ENCODE measurements around the gene RALGAPA2.

RALGAPA2 gene

GRCh38 chr20:20373091-20373571 lies 339.3 kb downstream of the RALGAPA2 start:
- Histone ChIP-seq H3K9me2 (replicated peaks; ENCODE audit: low read depth, low read length) (no peaks in the 10 kb centered on the region), H3K36me3 (ENCODE audit: insufficient read depth, low read length) (no peaks in the 10 kb centered on the region), H3K79me2 (ENCODE audit: insufficient read depth, low read length) (no peaks in the 10 kb centered on the region), H3K4me3 (ENCODE audit: low read length, poor library complexity, severe bottlenecking) (no peak overlapping the region), H2AFZ (ENCODE audit: low read length) (no peak overlapping the region), H4K20me1 (ENCODE audit: insufficient read depth, low read length, poor library complexity, severe bottlenecking) (no peaks in the 10 kb centered on the region), H3K4me2 (ENCODE audit: low read depth, low read length, poor library complexity, severe bottlenecking) (no peak overlapping the region), H3F3A (ENCODE audit: low read depth) (no peaks in the 10 kb centered on the region), H3K9me3 (ENCODE audit: insufficient read depth, low read depth, low read length) (no peaks in the 10 kb centered on the region), H3K27me3 (ENCODE audit: insufficient read depth, low read length, poor library complexity, severe bottlenecking) (no peaks in the 10 kb centered on the region), H3K9ac (ENCODE audit: low read depth, low read length, poor library complexity, severe bottlenecking) (no peak overlapping the region), H3K4me1 (ENCODE audit: insufficient read depth, low read length, poor library complexity, severe bottlenecking) (no peaks in the 10 kb centered on the region)
- TF ChIP-seq CTCF (conservative IDR thresholded peaks at IDR 0.05; ENCODE audit: low read length) (no peak), EZH2phosphoT487 (IDR thresholded peaks at IDR 0.05; ENCODE audit: borderline replicate concordance) (no peak)

- Histone ChIP-seq H3F3A (ENCODE audit: low read depth) (no peaks in the 10 kb centered on the region), H3K36me3 (ENCODE audit: insufficient read depth, low read length) (no peaks in the 10 kb centered on the region), H3K9ac (ENCODE audit: low read depth, low read length, poor library complexity, severe bottlenecking) (no peak overlapping the region), H2AFZ (ENCODE audit: low read length) (no peak overlapping the region), H3K4me2 (ENCODE audit: low read depth, low read length, poor library complexity, severe bottlenecking) (no peak overlapping the region), H3K4me3 (ENCODE audit: low read length, poor library complexity, severe bottlenecking) (no peak overlapping the region), H3K27me3 (ENCODE audit: insufficient read depth, low read length, poor library complexity, severe bottlenecking) (no peaks in the 10 kb centered on the region), H3K9me2 (replicated peaks; ENCODE audit: low read depth, low read length) (no peaks in the 10 kb centered on the region), H3K9me3 (ENCODE audit: insufficient read depth, low read depth, low read length) (no peaks in the 10 kb centered on the region), H4K20me1 (ENCODE audit: insufficient read depth, low read length, poor library complexity, severe bottlenecking) (no peaks in the 10 kb centered on the region), H3K79me2 (ENCODE audit: insufficient read depth, low read length) (no peaks in the 10 kb centered on the region), H3K4me1 (ENCODE audit: insufficient read depth, low read length, poor library complexity, severe bottlenecking) (no peaks in the 10 kb centered on the region)
- no peak for TF ChIP-seq EZH2phosphoT487 (IDR thresholded peaks at IDR 0.05; ENCODE audit: borderline replicate concordance)
- TF ChIP-seq CTCF (conservative IDR thresholded peaks at IDR 0.05; ENCODE audit: low read length), result no peak
Observed at GRCh38 chr20:20371681-20372080, 340.8 kb downstream of the RALGAPA2 start.

GRCh38 chr20:20371083-20371482 lies 341.4 kb downstream of the RALGAPA2 start:
- H3K4me2 ChIP-seq (ENCODE audit: low read depth, low read length, poor library complexity, severe bottlenecking), result no peak overlapping the region
- no peak overlapping the region for H2AFZ ChIP-seq (ENCODE audit: low read length)
- no peaks in the 10 kb centered on the region for H4K20me1 ChIP-seq (ENCODE audit: insufficient read depth, low read length, poor library complexity, severe bottlenecking)
- TF ChIP-seq CTCF (conservative IDR thresholded peaks at IDR 0.05; ENCODE audit: low read length), result no peak
- TF ChIP-seq EZH2phosphoT487 (IDR thresholded peaks at IDR 0.05; ENCODE audit: borderline replicate concordance), result no peak
- no peaks in the 10 kb centered on the region for H3K36me3 ChIP-seq (ENCODE audit: insufficient read depth, low read length)
- no peaks in the 10 kb centered on the region for H3F3A ChIP-seq (ENCODE audit: low read depth)
- no peaks in the 10 kb centered on the region for H3K79me2 ChIP-seq (ENCODE audit: insufficient read depth, low read length)
- H3K4me1 ChIP-seq (ENCODE audit: insufficient read depth, low read length, poor library complexity, severe bottlenecking), result no peaks in the 10 kb centered on the region
- no peaks in the 10 kb centered on the region for H3K9me2 ChIP-seq (replicated peaks; ENCODE audit: low read depth, low read length)
- no peak overlapping the region for H3K9ac ChIP-seq (ENCODE audit: low read depth, low read length, poor library complexity, severe bottlenecking)
- H3K27me3 ChIP-seq (ENCODE audit: insufficient read depth, low read length, poor library complexity, severe bottlenecking), result no peaks in the 10 kb centered on the region
- no peaks in the 10 kb centered on the region for H3K9me3 ChIP-seq (ENCODE audit: insufficient read depth, low read depth, low read length)
- no peak overlapping the region for H3K4me3 ChIP-seq (ENCODE audit: low read length, poor library complexity, severe bottlenecking)
